Activated CD4-positive, alpha-beta T cell treated with anti-CD3 and anti-CD28 coated beads, Interleukin-2, Interleukin-4, amounts not matched to agents 100 ng/mL and 50 ng/mL, durations not matched to agents 16 hours and 8 hours (primary cell): ENCODE measurements around the gene CACNA1D.
A peak's percentile ranks its signal among the peaks of the same experiment; 100 is the strongest.

Experiments
- DNase-seq: peaks from one replicate; pipeline ENCODE4 v3.0.0-alpha.2; 2020; ENCODE audit warnings: low spot score

CACNA1D gene

DNA sequence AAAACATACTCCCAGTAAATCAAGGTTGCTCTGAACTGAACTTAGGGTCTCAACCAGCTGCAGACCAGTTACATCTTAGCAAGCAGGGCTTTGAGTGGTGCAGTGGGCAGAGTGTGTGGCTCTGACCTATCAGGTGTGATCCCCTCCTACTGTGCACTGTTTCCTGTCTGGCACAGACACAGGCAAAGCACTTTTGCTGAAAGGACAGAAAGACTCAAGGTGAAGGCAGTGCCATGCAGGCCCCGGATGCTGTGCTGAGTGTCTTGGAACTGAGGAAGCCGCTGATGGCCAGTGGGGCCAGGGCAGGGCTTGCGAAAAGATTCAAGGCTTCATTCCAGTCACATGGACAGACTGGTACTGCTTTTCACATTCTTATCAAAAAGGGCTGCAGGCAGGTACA lies 85.2 kb downstream of the CACNA1D start:
- DNase-seq = no peak

DNA sequence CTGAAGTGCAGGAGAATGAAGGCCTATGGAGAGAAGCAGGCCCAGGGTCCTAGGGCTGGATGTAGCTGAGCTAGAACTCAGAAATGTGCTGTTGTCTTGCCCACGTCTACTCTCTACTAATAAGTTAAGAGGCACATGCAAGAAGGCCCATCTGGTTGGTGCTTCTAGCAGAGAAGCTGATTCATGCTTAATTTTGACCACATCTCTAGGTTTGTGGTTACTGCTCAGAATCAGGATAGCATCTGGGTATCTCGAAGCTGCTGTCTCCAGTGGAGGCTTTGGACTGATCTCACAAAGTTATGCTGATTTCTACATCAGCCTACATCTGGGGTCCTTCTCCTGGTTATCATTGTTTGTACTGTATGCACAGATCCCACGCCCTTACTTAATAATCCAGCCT lies 87.3 kb downstream of the CACNA1D start:
- peak; percentile 34 for DNase-seq

- DNase-seq = no peak
These were observed 88.8 kb downstream of the CACNA1D start for GRCh38 chr3:53583161-53583690.

- DNase-seq = no peak
These were observed 90.6 kb downstream of the CACNA1D start for GRCh38 chr3:53585049-53585448.

DNA sequence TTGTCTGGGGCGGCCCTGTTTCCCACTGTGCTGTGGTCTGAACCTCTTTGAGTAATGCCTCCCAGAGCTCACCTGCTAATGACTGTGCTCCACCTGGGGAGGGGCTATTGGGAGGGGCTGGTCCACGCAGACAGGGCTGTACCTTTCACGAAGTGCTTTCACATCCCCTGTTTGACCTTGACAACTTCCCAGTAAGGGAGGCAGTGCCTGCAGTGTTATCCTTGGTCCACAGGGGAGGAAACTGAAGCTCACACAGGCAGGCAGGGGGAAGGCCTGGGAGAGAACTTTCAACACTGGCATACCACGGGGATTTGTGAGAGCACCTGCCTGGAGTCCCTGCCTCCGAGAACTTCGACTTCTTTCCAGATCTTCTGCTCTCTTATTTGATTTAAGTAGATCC lies 91.2 kb downstream of the CACNA1D start:
- no peak for DNase-seq

GRCh38 chr3:53588122-53588521 lies 93.7 kb downstream of the CACNA1D start:
- DNase-seq = no peak

- DNase-seq = no peak
These were observed 94.8 kb downstream of the CACNA1D start for GRCh38 chr3:53589201-53589600.

DNA sequence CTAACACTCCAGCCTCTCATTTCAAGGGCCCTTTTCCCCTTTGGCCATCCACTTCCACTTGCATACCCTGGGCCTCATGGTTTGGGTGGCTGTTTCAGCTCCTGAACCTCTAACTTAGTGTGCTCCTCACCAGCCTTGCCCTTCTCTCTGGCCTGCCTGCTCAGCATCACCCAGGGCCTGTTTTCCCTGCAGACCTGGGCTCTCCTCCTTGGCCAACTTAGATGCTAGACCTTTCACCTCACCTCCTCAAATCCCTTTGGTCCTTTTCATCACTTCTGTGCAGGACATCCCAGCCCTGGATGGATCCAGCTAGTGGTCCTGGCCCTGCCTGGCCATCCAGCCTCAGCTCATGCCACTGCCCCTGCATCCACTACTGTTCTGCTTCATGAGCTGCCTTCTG lies 95.4 kb downstream of the CACNA1D start:
- DNase-seq = no peak

DNA sequence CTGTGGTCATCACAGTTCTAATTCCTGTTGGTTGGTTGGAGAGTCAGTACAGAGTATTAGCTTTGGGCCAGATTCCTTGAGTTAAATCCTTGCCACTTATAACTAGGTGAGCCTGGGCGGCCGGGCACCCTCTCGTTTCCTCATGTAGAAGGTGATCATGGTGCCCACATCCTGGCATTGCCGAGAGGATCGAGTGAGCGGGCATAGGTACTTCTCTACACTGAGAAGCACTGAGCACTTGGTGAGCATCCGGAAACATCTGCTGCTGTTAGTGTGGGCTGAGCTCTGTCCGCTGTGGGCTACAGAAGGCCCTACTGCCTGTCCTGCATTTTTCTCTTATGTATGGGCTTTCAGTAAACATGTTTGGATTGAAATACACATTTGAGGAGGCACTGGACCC lies 96.2 kb downstream of the CACNA1D start:
- no peak for DNase-seq

DNA sequence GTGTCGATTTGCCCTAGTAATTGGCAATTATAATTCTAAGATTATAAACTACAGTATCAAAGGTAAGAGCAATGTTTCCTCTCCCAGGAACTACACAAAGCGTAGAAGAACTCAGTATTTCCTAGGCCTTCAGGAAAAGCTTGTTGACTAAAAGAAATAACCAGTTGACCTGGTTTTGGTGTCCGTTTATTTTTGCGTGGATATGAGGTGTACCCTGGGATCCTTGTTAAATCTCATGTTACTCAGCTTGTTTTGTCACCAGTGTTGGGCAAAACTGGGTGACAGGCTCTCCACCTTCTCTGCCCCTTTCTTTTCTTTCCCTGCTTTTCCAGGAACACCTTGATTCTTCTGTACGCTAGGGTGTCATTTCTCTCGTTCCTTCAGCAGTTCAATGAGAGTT lies 97.2 kb downstream of the CACNA1D start:
- DNase-seq = no peak

GRCh38 chr3:53592862-53593261 lies 98.5 kb downstream of the CACNA1D start:
- DNase-seq = no peak

DNA sequence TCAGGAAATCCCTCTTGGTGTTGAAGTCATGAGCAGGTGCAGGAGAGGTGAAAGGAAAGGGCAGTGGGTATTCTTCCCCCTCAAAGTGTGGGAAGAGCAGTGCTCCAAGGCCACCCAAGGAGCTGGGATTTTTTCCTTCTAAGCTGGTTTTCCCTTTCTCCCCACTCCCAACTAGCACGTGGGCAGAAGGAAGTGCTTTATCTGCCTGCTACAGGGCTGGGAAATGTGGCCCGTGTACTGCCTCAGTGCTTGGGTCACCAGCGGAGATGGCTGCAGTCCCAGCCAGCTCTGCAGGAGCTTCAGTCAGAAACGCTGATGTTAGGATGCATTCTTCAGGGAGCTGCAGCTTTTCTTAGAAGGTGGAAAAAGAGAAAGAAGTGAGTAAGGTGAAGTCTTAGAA lies 99.2 kb downstream of the CACNA1D start:
- DNase-seq = no peak

DNA sequence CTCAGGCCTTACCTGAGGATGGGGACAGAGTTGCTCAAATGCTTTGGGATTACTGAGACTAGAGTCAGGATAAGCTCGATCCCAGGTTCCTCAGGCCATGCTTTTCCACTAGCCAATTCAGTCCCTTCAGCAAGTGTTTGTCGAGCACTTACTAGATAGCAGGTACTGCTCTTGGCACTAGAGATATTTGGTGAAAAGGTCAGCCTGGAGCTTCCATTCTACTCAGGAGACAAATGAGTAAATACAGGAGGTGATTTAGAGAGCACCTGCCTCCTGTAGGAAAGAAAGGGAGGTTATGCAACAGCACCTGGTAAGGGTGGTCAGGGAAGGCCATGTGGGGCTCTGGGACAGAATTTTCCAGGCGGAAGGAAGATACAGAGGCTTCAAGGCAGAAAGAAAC lies 99.9 kb downstream of the CACNA1D start:
- no peak for DNase-seq

DNA sequence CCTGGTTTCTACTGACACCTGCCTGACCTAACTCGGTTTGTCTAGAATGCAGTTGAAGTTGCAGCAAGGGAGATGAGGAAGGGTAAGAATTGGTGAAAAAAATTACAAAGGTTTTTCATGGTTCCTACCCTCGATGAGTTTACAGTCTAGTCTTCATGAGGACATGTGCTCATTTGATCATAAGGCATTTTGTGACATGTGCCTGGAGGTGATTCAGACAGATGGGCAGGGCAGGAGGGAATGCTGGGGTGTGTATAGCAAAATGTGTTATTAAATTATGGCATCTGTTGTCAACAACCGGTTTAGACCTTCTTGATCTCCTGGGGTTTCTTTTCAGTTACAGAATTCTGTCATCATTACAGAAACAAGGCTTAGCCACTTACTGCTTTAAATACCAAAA lies 101.2 kb downstream of the CACNA1D start:
- DNase-seq = no peak

DNA sequence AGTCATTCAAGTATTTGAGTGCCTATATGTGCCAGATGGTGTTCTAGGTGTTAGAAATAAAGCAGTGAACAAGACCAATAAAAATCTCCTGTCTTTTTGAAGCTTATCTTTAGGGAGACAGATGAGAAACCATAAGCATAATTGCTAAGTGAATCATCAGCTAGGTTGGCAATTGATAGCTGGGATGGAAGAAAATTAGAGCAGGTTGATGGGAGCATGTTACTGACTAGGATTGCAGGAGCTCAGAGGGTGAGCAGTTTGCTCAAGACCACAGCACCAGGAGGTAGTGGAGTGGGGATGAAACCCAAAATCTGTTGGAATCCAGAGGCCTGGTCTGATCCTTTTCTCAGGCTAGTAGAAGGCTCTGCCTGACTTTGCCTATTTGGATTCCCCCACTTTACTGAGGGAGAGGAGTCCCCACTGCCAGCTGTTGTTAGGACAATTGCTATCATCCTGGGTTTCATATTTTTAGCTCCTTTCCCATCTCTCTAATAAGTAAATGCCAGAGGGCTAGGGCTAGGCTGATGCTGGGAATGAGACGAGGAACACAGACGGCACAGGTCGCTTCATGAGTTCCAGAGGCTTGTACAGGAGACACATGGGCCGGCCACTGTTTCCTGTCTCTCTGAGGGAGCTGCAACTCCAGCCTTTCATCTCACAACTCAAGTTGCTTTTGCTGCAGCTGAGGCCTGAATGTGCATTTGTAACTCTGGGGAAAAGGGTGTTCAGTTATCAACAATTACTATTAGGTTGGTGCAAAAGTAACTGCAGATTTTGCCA lies 102.9 kb downstream of the CACNA1D start:
- DNase-seq = no peak

DNA sequence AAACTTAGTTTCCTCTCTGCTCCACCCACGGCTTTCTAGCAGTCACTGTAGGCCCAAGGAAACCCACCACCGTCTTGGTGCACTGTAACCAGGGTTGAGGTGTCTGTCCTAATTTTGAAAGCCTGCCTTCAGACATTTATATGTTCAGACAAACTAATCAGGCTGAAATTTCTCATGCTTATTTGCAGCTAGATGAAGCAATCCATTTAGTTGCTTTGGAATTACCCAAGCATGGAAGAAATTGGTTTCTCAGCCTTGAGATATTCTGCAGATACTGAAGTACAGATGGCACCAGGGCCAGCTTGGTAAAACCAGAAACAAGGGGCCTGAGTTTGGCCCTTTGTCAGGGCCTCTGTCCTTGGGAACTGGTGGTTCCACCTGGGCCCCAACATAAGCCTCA lies 105.4 kb downstream of the CACNA1D start:
- no peak for DNase-seq

DNA sequence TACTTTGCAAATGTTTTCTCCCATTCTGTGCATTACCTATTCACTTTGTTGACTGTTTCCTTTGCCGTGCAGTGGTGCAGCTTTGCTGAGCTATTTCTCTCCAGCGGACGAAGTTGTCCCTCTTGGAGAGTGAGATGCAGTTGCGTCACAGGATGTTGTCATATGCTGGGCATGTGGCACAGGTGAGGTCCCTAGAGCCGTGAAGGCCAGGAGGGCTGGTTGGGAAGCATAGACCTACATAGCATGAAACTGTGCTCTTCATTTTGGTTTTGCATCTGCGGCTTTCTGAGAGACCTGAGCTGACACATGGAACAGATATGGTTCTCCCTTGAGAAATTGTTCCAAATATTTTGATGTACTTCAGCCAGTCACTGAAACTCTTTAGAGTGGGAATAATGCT lies 108.5 kb downstream of the CACNA1D start:
- no peak for DNase-seq

DNA sequence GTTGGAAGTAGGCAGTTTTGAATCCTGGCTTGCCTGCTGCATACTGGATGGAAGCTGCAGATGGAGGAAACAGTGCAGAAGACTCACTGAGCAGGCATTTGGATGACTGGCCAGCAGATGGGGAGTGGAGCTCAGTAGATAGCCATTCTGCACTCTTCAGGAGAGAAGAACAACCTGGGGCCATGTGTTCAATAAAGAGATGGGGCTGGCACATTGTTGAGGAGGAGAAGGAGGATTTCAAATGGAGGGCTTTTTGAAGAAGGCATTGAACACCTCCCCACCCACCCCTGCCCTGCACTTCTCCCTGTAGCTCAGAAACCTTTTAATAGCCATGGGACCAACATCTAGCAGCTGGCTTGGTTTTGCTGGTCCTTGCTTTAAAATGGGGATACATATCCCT lies 109.8 kb downstream of the CACNA1D start:
- no peak for DNase-seq

- no peak for DNase-seq
These were observed 112.4 kb downstream of the CACNA1D start for GRCh38 chr3:53606793-53607192.

DNA sequence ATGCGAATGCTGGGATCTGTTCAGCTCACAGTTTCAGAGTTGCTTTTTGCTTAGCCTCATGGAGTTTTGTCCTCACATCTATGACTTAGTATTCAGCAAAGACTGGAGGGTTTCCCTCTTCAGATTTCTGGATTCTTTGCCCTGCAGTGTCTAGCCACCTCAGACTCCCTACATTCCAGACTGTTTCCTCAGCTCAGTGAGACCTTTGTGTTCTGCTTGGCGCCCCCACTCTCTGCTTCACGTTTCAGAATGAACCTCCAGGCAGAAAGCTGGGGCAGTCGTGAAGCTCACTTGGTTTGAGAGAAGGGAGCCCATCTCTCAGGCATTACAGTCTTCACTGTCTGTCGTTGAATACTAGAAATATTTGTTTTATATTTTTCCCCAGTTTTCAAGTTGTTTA lies 118.1 kb downstream of the CACNA1D start:
- DNase-seq = no peak

- DNase-seq = no peak
These were observed 118.7 kb downstream of the CACNA1D start for GRCh38 chr3:53613125-53613524.

DNA sequence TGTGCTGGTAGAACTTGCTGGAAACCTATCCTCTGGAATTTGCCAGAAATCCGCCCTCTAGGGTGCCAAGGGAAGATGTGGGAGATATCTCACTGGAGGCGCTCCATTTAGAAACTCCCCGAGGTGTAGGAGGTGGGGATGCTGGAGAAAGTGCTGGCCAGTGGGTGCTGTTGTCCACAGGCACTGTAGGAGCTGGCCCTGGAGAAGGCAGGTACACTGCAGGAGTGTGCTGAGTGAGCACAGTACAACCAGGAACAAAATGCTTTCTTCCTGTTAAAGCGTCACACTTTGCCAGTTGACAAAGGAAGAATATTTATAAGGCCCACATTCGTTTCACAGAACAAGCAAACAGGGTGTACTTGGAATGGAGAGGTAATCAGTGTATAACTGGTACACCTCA lies 119.9 kb downstream of the CACNA1D start:
- no peak for DNase-seq

DNA sequence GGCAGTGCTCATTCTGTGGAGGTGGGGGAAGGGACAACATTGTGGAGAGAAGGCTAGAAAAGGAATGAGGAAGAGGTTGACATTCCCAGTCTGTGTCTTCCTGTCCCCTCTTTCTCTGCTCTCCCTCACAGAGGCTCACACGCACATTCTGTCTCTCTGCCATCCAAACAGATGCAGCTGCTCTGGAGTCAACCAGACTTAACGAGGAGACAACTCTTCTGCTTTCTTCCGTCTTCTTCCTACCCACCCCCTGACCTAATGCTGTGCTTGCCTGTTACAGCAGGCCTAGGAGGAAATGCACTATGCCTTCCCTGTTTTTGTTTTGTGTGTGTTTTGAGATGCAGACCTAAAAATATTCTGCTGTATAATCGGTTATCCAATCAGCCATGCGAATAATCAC lies 121.9 kb downstream of the CACNA1D start:
- DNase-seq = no peak
